Upper lobe of left lung (tissue), 6 donors: Measurements from ENCODE around the gene MAN2A2. TPM values are rescaled to one million over a fixed set of nuclear protein-coding genes. Genes with fewer than 3 reads are reported as not detected.

ENCODE experiments used
- ATAC-seq, 2 donors: fragments of 200-7000 bp; cut with Tn5 transposase; one replicate each; pipeline ENCODE4 v1.9.1; 2022; ENCODE audit warnings: mild to moderate bottlenecking in 2 of 2, moderate library complexity in 2 of 2; ENCODE audit not compliant: low FRiP score in 2 of 2
- DNase-seq, 2 donors: peaks; one replicate each; pipeline ENCODE4 v3.0.0-alpha.2; 2019 to 2020
- H3K27ac ChIP-seq, 4 donors: fragments of 200-600 bp; sonication (generic); one replicate each; pipeline ENCODE4 v1.5.1; 2016 to 2019
- H3K27me3 ChIP-seq, 4 donors: fragments of 200-600 bp; sonication (generic); one replicate each; pipeline ENCODE4 v1.5.1; 2017 to 2019
- H3K36me3 ChIP-seq, 4 donors: fragments of 200-600 bp; sonication (generic); one replicate each; pipeline ENCODE4 v1.5.1; 2016 to 2019
- H3K4me1 ChIP-seq, 4 donors: fragments of 200-600 bp; sonication (generic); one replicate each; pipeline ENCODE4 v1.5.1; 2018 to 2019
- H3K4me3 ChIP-seq, 4 donors: fragments of 200-600 bp; sonication (generic); one replicate each; pipeline ENCODE4 v1.5.1; 2017 to 2019; ENCODE audit warnings: mild to moderate bottlenecking in 2 of 4, moderate library complexity in 1 of 4
- H3K9me3 ChIP-seq, 4 donors: fragments of 200-600 bp; sonication (generic); one replicate each; pipeline ENCODE4 v1.5.1; 2018 to 2019
- EP300 ChIP-seq, 4 donors: sonication (generic); formaldehyde crosslinking; IDR thresholded peaks; one replicate each; pipeline ENCODE4 v1.5.1; 2017; ENCODE audit warnings: antibody characterized with exemption in 4 of 4, control low read depth in 2 of 4
- POLR2A ChIP-seq, 4 donors: fragments of 450-650 bp; IDR thresholded peaks; one replicate each; pipeline ENCODE4 v1.5.1; 2016 to 2017; ENCODE audit warnings: antibody characterized with exemption in 4 of 4, mild to moderate bottlenecking in 2 of 4
- POLR2AphosphoS5 ChIP-seq, 2 donors: sonication (generic); formaldehyde crosslinking; IDR thresholded peaks; one replicate each; pipeline ENCODE4 v1.5.1; 2017; ENCODE audit warnings: antibody characterized with exemption in 2 of 2
- WGBS, 2 donors: methylation state at CpG; one replicate each; pipeline ENCODE4 v1.1.5; 2017 to 2018; 5-methylcytosine and 5-hydroxymethylcytosine counted together
- total RNA-seq, 6 donors: library from RNA; depleted of rRNA in 4 of 6; stranded (reverse); fragments of >200 nt in 4 of 6; gene quantifications; one replicate each; pipeline versions ENCODE4 v1.1.0 to v1.2.1, GENCODE V29; 2016 to 2021
- TF ChIP-seq, protein P1 (sequence below), 6 experiments: fragments of 450-650 bp in 4 of 6; fragments of 200-600 bp in 2 of 6; sonication (generic) in 2 of 6; IDR thresholded peaks; one replicate each; pipeline ENCODE4 v1.5.1; 2016 to 2019; ENCODE audit warnings: antibody characterized with exemption in 6 of 6
- donor health status: DM: no; HTN: no; CAD: no; lungs with moderate emphysema.
- donor health status: DM: no; HTN: yes; CAD: no; lungs with severe emphysema.

Gene MAN2A2
- total RNA-seq, 6 donors from 2014 or later, result 36.8 to 219 (median 90.1) TPM

DNA sequence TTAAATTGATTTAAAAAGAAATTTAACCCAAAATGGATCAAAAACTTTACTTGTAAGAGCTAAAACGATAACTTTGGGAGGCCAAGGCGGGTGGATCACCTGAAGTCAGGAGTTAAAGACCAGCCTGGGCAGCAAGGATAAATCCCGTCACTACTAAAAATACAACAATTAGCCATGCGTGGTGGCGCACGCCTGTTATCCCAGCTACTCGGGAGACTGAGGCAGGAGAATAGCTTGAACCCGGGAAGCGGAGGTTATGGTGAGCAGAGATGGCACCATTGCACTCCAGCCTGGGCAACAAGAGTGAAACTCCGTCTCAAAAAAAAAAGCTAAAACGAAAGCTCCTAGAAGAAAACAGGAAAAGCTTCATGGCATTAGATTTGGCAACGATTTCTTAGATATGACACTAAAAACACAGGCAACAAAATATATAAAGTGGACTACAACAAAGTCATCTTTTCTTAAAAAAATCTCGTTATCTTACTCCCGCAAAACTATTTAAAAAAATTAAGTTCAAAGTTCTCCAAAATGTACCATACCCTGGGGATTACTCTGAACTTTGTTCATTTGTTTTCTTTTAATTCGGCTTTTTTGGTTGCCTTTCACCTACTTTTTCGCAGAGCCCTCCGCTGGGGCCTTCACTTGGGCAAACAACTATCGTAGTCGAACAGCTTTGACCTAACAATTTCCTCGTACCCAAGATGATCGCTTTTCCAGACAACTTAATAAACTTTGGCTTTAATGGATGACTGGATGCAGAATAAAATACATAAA lies 26.3 kb downstream of the MAN2A2 start:
- WGBS, 2 donors, result 51 to 52% methylated on average over 21 of the region's 21 CpGs

DNA sequence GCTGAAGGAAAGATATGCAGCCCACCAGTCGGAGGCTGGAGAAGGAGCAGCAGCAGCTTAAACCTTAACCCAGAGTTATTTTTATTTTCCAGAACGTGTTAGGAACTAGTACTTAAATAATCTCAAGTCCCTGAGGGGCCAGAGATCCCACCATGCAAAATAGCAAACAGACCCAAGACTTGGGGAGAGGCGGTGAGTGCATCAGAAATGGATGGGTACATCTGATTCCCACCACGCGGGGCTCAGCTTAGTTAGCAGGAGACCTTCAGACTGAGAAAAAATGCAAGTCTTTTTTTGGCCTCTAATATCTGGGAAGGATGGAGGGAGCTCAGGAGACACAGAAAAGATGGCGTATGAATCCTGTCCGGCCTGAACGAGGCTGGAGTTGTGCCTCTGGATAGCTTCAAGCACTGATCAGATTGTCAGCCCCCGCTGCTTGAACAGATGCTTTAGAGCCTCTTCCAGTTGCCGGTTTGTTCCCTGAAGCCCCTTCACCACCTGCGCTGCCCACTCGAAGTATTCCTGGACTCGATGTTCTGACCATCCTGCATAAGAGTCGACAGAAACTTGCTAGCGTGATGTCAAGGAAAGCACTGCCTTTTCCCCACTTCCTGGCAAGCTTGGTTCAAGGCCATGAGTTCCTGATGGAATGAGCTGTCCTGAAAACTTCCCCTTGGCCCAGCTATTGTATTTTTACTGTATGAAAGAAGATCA lies 27.9 kb downstream of the MAN2A2 start:
- peak overlapping the region; percentile 88 to 97 (median 96) for H3K27ac ChIP-seq
- peak overlapping the region in 3 of 4 donors; percentile 61 to 73 (median 66) for H3K4me3 ChIP-seq
- ATAC-seq (no peak), DNase-seq (peak in 1 of 2 donors; percentile 60)
- 55 to 71% methylated on average over 15 of the region's 15 CpGs for WGBS, 2 donors
- H3K9me3 ChIP-seq, result no peaks in the 10 kb centered on the region
- no peaks in the 10 kb centered on the region for H3K36me3 ChIP-seq
- TF ChIP-seq POLR2AphosphoS5 (IDR thresholded peaks at IDR 0.05), result peak in 1 of 2 donors; percentile 63
- no peak for TF ChIP-seq POLR2A (IDR thresholded peaks at IDR 0.05)
- no peak for TF ChIP-seq EP300 (IDR thresholded peaks at IDR 0.05)
- TF ChIP-seq, protein P1, sequence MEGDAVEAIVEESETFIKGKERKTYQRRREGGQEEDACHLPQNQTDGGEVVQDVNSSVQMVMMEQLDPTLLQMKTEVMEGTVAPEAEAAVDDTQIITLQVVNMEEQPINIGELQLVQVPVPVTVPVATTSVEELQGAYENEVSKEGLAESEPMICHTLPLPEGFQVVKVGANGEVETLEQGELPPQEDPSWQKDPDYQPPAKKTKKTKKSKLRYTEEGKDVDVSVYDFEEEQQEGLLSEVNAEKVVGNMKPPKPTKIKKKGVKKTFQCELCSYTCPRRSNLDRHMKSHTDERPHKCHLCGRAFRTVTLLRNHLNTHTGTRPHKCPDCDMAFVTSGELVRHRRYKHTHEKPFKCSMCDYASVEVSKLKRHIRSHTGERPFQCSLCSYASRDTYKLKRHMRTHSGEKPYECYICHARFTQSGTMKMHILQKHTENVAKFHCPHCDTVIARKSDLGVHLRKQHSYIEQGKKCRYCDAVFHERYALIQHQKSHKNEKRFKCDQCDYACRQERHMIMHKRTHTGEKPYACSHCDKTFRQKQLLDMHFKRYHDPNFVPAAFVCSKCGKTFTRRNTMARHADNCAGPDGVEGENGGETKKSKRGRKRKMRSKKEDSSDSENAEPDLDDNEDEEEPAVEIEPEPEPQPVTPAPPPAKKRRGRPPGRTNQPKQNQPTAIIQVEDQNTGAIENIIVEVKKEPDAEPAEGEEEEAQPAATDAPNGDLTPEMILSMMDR (IDR thresholded peaks at IDR 0.05), result no peak
- peaks cover 43 to 63% (median 46%) of the 10 kb centered on the region in 4 donors for H3K4me1 ChIP-seq
- no peaks in the 10 kb centered on the region for H3K27me3 ChIP-seq

More for the DNA sequence above, 26.3 kb downstream of the MAN2A2 start:
- ATAC-seq (no peak), DNase-seq (no peak)
- H3K4me3 ChIP-seq, result peak overlapping the region in 3 of 4 donors; percentile 50 to 66 (median 61)
- H3K27me3 ChIP-seq, result no peaks in the 10 kb centered on the region
- H3K4me1 ChIP-seq, result peaks cover 34 to 51% (median 36%) of the 10 kb centered on the region in 4 donors
- peak overlapping the region; percentile 88 to 97 (median 96) for H3K27ac ChIP-seq
- H3K9me3 ChIP-seq, result no peaks in the 10 kb centered on the region
- H3K36me3 ChIP-seq, result no peaks in the 10 kb centered on the region
- TF ChIP-seq, protein P1 (IDR thresholded peaks at IDR 0.05), result no peak
- no peak for TF ChIP-seq POLR2A (IDR thresholded peaks at IDR 0.05)
- TF ChIP-seq POLR2AphosphoS5 (IDR thresholded peaks at IDR 0.05), result no peak
- TF ChIP-seq EP300 (IDR thresholded peaks at IDR 0.05), result no peak

DNA sequence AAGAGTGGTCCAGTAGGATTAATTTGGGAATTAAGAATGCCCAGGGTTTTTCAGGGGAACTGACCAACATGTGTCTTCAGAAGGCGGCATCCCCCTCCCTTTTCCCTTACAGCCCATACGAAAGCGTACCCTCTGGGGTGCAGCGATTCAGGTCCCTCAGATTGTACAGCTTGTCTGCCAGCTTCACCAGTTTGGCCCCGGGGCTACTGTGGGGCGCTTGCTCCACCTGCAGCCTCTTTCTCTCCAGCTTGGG lies 28.4 kb downstream of the MAN2A2 start:
- Histone ChIP-seq H3K9me3 (no peaks in the 10 kb centered on the region), H3K4me3 (peak overlapping the region in 3 of 4 donors; percentile 68 to 87 (median 73)), H3K36me3 (no peaks in the 10 kb centered on the region), H3K27ac (peak overlapping the region; percentile 88 to 97 (median 96)), H3K4me1 (peaks cover 48 to 68% (median 51%) of the 10 kb centered on the region in 4 donors), H3K27me3 (no peaks in the 10 kb centered on the region)
- ATAC-seq (no peak), DNase-seq (no peak)
- TF ChIP-seq EP300 (IDR thresholded peaks at IDR 0.05) (no peak), POLR2AphosphoS5 (IDR thresholded peaks at IDR 0.05) (no peak), POLR2A (IDR thresholded peaks at IDR 0.05) (no peak)
- TF ChIP-seq, protein P1 (IDR thresholded peaks at IDR 0.05), result no peak
- 12 to 13% methylated on average over 6 of the region's 6 CpGs for WGBS, 2 donors

DNA sequence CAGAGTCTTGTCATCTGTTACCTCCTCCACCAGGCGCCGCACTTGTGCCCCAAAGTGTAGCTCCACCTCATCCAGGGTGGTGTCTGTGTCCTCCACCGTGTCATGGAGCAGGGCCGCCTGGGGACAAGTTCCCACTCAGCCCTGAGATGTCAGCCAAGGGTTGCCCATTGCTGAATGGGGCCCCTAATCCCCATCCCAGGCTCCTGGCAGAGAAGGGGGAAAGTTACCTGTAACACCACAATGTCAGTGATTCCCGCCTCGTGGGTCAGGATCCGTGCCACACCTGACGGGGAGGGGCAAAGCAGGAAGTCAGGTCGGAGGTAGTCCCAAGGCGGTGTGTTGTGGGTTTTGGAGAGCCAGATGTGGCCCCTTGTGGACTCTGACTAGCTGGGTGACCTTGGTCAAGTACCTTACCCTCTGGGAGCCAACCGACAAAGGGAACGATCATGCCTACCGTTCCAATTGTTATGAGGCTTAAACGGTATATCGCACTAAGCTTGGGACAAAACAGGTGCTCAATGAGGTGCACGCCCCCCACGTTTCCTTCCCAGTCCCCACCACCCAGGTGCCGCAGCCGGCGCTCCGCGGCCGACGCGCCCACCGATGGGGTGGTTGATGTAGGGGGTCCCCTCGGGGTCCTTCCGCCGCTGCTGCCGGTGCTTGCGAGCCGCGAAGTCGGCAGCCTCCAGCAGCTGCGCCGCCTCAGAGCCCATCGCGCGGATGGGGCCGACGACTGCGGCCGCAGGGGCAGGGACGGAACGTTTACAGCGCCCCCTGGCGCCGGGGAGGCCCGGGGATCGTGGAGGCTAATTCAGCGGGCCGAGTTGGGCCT lies 28.9 kb downstream of the MAN2A2 start, which contains the start of gene HDDC3:
Gene HDDC3, minus strand, starts transcription at position 722 of the 832 bp plus-strand sequence. Its CDS starts 9 bp downstream, at position 713.
- Histone ChIP-seq H3K4me1 (peaks cover 50 to 72% (median 53%) of the 10 kb centered on the region in 4 donors), H3K27me3 (no peaks in the 10 kb centered on the region)
- DNase-seq, result peak; percentile 91 to 99

More for the DNA sequence above, 28.9 kb downstream of the MAN2A2 start, which contains the start of gene HDDC3:
- Histone ChIP-seq H3K27ac (peak within 1 kb of the TSS; percentile 88 to 97 (median 96)), H3K9me3 (no peaks in the 10 kb centered on the region), H3K4me3 (peak within 1 kb of the TSS; percentile 68 to 97 (median 80)), H3K36me3 (no peaks in the 10 kb centered on the region)
- TF ChIP-seq, protein P1 (IDR thresholded peaks at IDR 0.05), result peak; percentile 89 to 99 (median 96)
- TF ChIP-seq POLR2A (IDR thresholded peaks at IDR 0.05) (peak in 2 of 4 donors; percentile 47 to 82), EP300 (IDR thresholded peaks at IDR 0.05) (no peak), POLR2AphosphoS5 (IDR thresholded peaks at IDR 0.05) (peak; percentile 71 to 84)
- ATAC-seq, result peak; percentile 81
- WGBS, 2 donors, result 1% methylated on average over 20 to 48 of the region's 52 CpGs
